ENCODE results near the gene SERPINE1. TPM values are rescaled to one million over a fixed set of nuclear protein-coding genes. Genes with fewer than 3 reads are reported as not detected.
A peak's percentile ranks its signal among the peaks of the same experiment; 100 is the strongest.

Gene SERPINE1
- total and polyA plus RNA-seq, 2 of the 4 experiments (the other 2 are of a cell fraction), result 1,441 to 2,783 TPM

DNA sequence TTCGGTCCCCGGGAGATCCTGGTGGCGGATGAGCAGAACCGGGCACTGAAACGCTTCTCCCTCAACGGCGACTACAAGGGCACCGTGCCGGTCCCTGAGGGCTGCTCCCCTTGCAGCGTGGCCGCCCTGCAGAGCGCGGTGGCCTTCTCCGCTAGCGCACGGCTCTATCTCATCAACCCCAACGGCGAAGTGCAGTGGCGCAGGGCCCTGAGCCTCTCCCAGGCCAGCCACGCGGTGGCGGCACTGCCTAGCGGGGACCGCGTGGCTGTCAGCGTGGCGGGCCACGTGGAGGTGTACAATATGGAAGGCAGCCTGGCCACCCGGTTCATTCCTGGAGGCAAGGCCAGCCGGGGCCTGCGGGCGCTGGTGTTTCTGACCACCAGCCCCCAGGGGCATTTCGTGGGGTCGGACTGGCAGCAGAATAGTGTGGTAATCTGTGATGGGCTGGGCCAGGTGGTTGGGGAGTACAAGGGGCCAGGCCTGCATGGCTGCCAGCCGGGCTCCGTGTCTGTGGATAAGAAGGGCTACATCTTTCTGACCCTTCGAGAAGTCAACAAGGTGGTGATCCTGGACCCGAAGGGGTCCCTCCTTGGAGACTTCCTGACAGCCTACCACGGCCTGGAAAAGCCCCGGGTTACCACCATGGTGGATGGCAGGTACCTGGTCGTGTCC is 37.9 kb upstream of the SERPINE1 start:
- no peak for ATAC-seq (ENCODE audit: low read depth)
- no peak overlapping the region for H4K91ac ChIP-seq (ENCODE audit: insufficient read depth, low read depth, low read length)
- peaks cover 23 to 57% of the 10 kb centered on the region in 2 experiments; a peak in 3 of 4 replicates for H3K79me1 ChIP-seq (ENCODE audit: low read depth in 1 of 2, low read length in 2 of 2)
- no peak overlapping the region for H3K27ac ChIP-seq (ENCODE audit: insufficient read depth, low read length)
- H3K4ac ChIP-seq (ENCODE audit: low read depth, low read length), result no peak overlapping the region
- no peak overlapping the region for H3K56ac ChIP-seq (ENCODE audit: extremely low read depth, insufficient read depth, low read length)
- H3K4me2 ChIP-seq (ENCODE audit: low read depth, low read length), result no peak overlapping the region
- H2BK20ac ChIP-seq (ENCODE audit: low read depth, low read length), result no peak overlapping the region
- H2AK5ac ChIP-seq (ENCODE audit: low read depth, low read length), result 0 out of 2 replicates have a peak overlapping the region, but pooled peaks have one; percentile 20
- no peak for TF ChIP-seq BHLHE40 (IDR thresholded peaks at IDR 0.05; ENCODE audit: low read depth, low read length)
- no peak for TF ChIP-seq CEBPB (IDR thresholded peaks at IDR 0.05; ENCODE audit: low read depth, low read length)
- no peak for TF ChIP-seq NFE2L2 (IDR thresholded peaks at IDR 0.05; ENCODE audit: low read depth, low read length)
- no peak for TF ChIP-seq MAZ (IDR thresholded peaks at IDR 0.05; ENCODE audit: borderline replicate concordance, low read depth, low read length)
- no peak for TF ChIP-seq RFX5 (IDR thresholded peaks at IDR 0.05; ENCODE audit: low read depth, low read length)
- no peak for TF ChIP-seq MXI1 (IDR thresholded peaks at IDR 0.05; ENCODE audit: borderline replicate concordance, low read depth, low read length)
- no peak for TF ChIP-seq POLR2A (IDR thresholded peaks at IDR 0.05; ENCODE audit: low read depth, low read length)
- TF ChIP-seq FOS (IDR thresholded peaks at IDR 0.05; ENCODE audit: low read depth, low read length), result no peak
- no peak for TF ChIP-seq CHD1 (IDR thresholded peaks at IDR 0.05; ENCODE audit: low read depth, low read length)
- TF ChIP-seq RCOR1 (IDR thresholded peaks at IDR 0.05; ENCODE audit: insufficient replicate concordance, low read length), result no peak
- TF ChIP-seq MAFK (IDR thresholded peaks at IDR 0.05; ENCODE audit: low read depth, low read length), result no peak
- TF ChIP-seq RAD21 (IDR thresholded peaks at IDR 0.05; ENCODE audit: low read length), result no peak
- TF ChIP-seq, protein P1, sequence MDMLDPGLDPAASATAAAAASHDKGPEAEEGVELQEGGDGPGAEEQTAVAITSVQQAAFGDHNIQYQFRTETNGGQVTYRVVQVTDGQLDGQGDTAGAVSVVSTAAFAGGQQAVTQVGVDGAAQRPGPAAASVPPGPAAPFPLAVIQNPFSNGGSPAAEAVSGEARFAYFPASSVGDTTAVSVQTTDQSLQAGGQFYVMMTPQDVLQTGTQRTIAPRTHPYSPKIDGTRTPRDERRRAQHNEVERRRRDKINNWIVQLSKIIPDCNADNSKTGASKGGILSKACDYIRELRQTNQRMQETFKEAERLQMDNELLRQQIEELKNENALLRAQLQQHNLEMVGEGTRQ (IDR thresholded peaks at IDR 0.05; ENCODE audit: low read depth, low read length), result no peak
- TF ChIP-seq, protein P2, sequence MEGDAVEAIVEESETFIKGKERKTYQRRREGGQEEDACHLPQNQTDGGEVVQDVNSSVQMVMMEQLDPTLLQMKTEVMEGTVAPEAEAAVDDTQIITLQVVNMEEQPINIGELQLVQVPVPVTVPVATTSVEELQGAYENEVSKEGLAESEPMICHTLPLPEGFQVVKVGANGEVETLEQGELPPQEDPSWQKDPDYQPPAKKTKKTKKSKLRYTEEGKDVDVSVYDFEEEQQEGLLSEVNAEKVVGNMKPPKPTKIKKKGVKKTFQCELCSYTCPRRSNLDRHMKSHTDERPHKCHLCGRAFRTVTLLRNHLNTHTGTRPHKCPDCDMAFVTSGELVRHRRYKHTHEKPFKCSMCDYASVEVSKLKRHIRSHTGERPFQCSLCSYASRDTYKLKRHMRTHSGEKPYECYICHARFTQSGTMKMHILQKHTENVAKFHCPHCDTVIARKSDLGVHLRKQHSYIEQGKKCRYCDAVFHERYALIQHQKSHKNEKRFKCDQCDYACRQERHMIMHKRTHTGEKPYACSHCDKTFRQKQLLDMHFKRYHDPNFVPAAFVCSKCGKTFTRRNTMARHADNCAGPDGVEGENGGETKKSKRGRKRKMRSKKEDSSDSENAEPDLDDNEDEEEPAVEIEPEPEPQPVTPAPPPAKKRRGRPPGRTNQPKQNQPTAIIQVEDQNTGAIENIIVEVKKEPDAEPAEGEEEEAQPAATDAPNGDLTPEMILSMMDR (conservative IDR thresholded peaks at IDR 0.05; ENCODE audit: low read depth, low read length), result no peak
- TF ChIP-seq, protein P3, sequence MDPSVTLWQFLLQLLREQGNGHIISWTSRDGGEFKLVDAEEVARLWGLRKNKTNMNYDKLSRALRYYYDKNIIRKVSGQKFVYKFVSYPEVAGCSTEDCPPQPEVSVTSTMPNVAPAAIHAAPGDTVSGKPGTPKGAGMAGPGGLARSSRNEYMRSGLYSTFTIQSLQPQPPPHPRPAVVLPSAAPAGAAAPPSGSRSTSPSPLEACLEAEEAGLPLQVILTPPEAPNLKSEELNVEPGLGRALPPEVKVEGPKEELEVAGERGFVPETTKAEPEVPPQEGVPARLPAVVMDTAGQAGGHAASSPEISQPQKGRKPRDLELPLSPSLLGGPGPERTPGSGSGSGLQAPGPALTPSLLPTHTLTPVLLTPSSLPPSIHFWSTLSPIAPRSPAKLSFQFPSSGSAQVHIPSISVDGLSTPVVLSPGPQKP (IDR thresholded peaks at IDR 0.05; ENCODE audit: borderline replicate concordance, low read depth, low read length), result no peak
- no peak for TF ChIP-seq SMC3 (IDR thresholded peaks at IDR 0.05; ENCODE audit: low read depth, low read length)
- H3K23ac ChIP-seq (ENCODE audit: low read depth, low read length), result no peak overlapping the region
- no peak overlapping the region for H3K14ac ChIP-seq (replicated peaks; ENCODE audit: low read depth, low read length)
- dilution Hi-C loops (cut with HindIII; ENCODE audit: low sequenced_read_pairs, unreplicated experiment) (no loop called here), in situ Hi-C loops (cut with MboI; ENCODE audit: low sequenced_read_pairs) (no loop called here), intact Hi-C loops (cut with micrococcal nuclease) (no loop called here)
- H3K9me3 ChIP-seq (ENCODE audit: control insufficient read depth, insufficient read depth, low read length), result no peaks in the 10 kb centered on the region
- H2BK15ac ChIP-seq (ENCODE audit: low read depth, low read length), result no peak overlapping the region
- whole genome bisulfite sequencing, 2 experiments (ENCODE audit: extremely low coverage in 2 of 2, insufficient read length in 1 of 2), result 96% methylated on average over 24 of the region's 41 CpGs; no CpG with 5 or more reads in 1 of the 2 experiments
- ChIA-PET POLR2A (ENCODE audit: unreplicated experiment) (no interaction called here), CTCF (no interaction called here)
- H3K9me1 ChIP-seq (ENCODE audit: insufficient read depth, low read length), result peaks cover 7% of the 10 kb centered on the region
- BruUV-seq (replicated peaks), result no TSS peak
- H2AK9ac ChIP-seq (replicated peaks; ENCODE audit: low read depth, low read length, poor library complexity), result peak overlapping the region; percentile 57
- no peaks in the 10 kb centered on the region for H4K20me1 ChIP-seq (ENCODE audit: insufficient read depth, low read length)
- H3K4me1 ChIP-seq (ENCODE audit: control insufficient read depth, insufficient read depth, low read length), result peaks cover 7% of the 10 kb centered on the region; the same call in 1 of the 2 replicates
- no peak for DNase-seq
- H4K5ac ChIP-seq (ENCODE audit: low read depth, low read length), result no peak overlapping the region
- H2AFZ ChIP-seq (replicated peaks; ENCODE audit: low read length, poor library complexity), result no peak overlapping the region
- H3K27me3 ChIP-seq (ENCODE audit: control insufficient read depth, insufficient read depth, low read length), result no peaks in the 10 kb centered on the region
- peaks cover 37% of the 10 kb centered on the region for H3K36me3 ChIP-seq (ENCODE audit: control insufficient read depth, insufficient read depth, low read length)
- no peak overlapping the region for H3K4me3 ChIP-seq (ENCODE audit: insufficient read depth, low read depth, low read length)
- H3K18ac ChIP-seq (ENCODE audit: low read depth, low read length), result no peak overlapping the region
- H3K9ac ChIP-seq (ENCODE audit: low read depth, low read length), result no peak overlapping the region
- H2BK5ac ChIP-seq (ENCODE audit: low read depth, low read length, poor library complexity, severe bottlenecking), result peak overlapping the region; percentile 12
- no peak overlapping the region for H2BK120ac ChIP-seq (ENCODE audit: low read depth, low read length)
- H4K8ac ChIP-seq (ENCODE audit: low read depth in 2 of 2, low read length in 2 of 2), result no peak overlapping the region

All from IMR-90 (cell line).